HT-29 (cell line): ENCODE results near the gene C4orf33. TPM values are rescaled to one million over a fixed set of nuclear protein-coding genes. Genes with fewer than 3 reads are reported as not detected.
A peak's percentile ranks its signal among the peaks of the same experiment; 100 is the strongest.
"Not testable (repeated sequence)": the region's sequence is repeated elsewhere in the genome, so short reads cannot be mapped to it uniquely, and the experiment has no call there.

Experiments used
- DNase-seq: peaks from one replicate; pipeline ENCODE4 v3.0.0-alpha.2; 2015; ENCODE audit warnings: low spot score
- total RNA-seq: library from RNA; depleted of rRNA; stranded (reverse); fragments of >200 nt; shearing (Covaris generic); gene quantifications from 2 replicates; pipeline ENCODE4 v1.2.3, GENCODE V29; 2014; rRNA removed

C4orf33 gene
- total RNA-seq, 1 experiment from 2014 or later: 3.3 TPM

DNA sequence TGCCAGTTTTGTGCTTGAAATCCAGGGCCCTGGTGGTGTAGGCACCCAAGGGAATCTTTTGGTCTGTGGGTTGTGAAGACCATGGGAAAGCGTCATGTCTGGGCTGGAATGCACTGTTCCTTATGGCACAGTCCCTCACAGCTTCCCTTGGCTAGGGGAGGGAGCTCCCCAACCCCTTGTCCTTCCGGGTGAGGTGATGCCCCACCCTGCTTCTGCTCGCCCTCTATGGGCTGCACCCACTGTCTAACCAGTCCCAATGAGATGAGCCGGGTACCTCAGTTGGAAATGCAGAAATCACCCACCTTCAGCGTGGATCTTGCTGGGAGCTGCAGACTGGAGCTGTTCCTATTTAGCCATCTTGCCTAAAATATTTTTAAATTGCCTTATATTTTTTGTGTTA is 30.7 kb downstream of the C4orf33 start:
- not testable (repeated sequence) for DNase-seq

DNA sequence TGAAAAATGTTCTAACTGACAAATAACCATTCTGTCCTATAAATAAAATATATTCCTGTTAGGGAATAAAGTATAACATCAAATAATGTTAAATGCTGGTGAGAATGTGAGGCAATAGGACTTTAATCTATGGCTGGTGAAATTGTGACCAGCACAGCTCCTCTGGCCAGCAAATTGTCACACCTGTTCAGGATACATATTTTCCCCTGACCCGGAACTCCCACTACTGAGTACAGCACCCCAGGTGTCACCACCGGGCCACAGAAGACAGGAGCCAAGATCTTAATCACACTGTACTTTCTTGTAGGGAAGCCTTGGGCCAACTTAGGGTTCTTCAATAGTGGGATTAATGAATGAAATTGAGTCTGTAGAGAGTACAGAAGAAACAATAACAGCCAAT is 33.2 kb downstream of the C4orf33 start:
- DNase-seq: no peak

DNA sequence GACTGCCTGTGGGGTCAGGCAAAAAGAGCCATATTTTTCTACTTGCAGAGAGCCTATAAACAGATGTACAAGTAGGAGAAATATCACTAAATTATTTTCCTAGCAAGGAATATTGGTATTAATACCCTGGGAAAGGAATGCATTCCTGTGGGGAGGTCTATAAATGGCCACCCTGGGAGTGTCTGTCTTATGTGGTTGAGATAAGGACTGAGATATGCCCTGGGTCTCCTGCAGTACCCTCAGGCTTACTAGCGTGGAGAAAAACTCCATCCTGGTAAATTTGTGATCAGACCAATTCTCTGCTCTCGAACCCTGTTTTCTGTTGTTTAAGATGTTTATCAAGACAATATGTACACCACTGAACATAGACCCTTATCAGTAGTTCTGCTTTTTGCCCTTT is 35.4 kb downstream of the C4orf33 start:
- DNase-seq: no peak

DNA sequence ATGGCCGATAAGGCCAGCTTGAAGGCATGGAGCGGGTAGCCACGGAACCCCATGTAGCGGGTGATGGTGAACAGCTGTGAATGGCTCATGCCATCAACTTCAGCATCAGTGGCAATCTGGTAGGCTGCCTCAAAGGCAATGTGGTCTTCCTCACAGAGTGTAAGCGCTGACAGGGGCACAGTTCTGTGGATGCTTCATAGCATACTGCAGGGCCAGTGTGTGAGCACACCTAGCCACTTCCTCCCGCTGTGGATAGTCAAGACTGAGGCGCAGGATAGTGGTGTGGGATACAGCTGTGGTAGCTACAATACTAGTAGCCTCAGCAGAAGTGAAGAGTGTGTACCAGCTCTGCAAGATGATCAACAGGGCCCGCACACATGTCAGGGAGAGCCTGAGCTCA is 40.5 kb downstream of the C4orf33 start:
- no peak for DNase-seq

DNA sequence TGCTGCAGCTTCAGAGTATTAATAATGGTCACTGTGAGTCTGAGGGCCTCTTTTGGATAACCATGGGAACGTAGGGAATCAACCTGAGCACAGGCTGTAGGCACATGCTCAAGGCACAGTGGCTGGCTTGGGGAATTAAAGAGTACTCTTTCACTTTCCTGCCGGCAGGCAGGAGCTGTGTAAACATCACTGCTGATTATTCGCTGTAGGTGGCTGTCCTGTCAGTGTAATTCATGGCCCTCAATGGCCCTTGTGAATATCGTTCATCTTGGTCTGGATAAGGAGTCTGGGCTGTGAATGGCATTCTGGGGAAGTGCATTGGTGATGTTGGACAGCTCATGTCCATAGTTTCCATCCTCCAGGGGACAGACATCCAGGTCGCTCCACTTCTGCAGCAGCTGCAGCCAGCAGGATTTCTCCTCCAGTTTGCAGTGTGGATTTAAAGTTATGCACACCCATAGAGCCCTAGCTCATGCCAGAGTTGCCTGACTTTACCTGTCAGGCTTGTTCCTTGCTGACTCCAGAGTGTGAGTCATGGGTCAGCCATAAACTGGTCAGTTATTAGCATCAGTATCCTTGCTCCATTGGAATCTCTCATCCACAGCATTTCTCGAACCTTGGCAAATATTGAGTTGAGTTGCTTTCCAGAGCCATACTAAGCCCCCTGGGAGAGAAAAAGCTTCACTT is 43.0 kb downstream of the C4orf33 start:
- DNase-seq: peak; percentile 15

DNA sequence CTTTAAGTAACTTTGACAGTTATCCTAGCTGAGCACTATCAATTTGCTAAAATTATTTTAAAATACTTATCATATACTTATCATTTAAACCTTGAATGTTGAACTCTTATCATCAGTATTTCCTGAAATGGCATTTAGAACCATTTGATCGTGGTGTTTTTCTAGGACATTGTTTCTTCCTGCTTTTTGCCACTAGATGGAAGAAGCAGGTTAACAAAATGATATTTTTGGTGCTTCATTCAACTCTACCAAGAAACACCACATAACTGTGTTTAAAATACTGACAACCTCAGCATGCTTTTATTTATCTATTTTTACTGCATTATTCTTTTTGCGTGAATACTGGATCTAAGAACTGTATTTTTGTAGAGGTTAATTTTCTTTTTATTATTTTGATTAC is 44.6 kb downstream of the C4orf33 start:
- no peak for DNase-seq

DNA sequence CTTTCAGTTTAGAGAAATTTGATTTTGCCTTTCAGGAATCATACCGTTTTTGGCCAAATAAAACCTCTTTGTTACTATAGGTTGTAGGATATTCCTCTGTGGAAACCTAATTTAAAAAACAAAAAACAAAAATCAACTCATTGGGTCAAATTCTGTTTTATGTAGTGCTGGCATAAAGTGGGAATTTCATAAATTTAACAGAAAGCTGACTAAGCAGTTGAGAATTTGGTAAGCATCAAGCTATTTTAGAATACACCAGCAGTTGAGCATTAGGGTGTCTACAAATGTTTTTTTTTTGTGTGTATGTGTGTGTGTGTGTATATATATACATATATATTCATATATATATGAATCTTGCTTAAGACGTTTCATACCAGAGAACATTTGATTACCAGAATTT is 47.4 kb downstream of the C4orf33 start:
- DNase-seq: no peak

DNA sequence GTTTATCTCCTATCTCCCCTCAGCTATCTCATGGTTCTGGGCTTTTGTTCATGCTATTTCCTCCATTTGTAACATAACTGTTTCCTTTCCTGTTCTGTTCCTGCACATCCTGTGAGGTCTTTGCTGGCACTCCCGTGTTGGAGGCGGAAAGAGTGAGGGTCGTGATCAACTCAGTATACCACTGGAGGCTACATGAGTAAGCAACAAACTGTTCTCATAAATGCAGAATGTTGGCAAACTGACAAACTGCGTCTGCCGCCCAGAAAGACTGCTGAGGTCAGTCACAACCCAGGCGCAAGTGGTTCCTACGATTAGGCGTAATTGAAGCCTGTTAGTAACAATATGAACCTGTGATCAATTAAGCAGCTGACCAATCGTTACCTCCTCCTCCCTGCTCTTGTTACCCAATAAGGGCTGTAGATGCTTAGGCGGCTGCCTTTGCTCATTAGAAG is 48.8 kb downstream of the C4orf33 start:
- DNase-seq: no peak

DNA sequence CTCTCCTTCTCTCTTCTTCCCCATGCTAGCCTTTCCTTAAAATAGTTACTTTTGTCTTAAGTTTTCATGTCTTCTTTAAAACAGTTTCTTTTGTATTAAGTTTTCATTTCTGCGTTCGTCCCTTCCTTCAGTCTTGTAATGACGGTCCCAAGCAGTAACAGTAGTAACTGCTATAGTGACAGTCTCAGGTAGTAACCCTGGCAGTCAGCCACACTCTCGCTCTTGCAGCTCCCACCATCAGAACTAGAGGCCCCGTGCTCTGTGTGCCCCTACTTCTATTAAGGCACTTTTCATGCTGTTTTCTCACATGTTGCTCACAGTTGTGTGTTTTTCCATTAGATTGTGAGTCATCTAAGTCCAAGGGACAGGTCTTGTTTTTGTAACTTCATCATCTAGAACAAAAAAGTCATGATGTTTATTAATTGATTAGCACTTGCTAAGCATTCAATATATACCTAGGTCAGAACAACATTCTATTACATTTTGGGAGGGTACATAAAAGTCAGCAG is 49.3 kb downstream of the C4orf33 start:
- no peak for DNase-seq

DNA sequence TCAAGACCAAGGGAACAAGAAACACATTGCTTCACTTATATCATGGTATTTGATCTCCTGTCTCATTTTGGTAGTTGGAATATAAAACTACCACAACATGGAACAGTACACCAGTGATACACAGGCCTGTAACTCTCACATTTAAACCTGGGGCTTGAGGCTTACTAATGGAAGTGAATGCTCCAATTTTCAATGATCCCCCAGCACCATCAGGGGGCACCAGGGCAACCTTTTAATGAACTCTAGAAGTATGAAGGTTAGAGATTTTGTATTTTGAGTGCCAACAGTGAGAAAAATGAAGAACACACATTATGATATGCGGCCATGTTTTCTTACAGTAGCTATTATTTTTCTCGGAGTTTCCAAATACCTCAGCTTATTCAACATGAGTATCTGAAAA is 50.7 kb downstream of the C4orf33 start:
- no peak for DNase-seq

DNA sequence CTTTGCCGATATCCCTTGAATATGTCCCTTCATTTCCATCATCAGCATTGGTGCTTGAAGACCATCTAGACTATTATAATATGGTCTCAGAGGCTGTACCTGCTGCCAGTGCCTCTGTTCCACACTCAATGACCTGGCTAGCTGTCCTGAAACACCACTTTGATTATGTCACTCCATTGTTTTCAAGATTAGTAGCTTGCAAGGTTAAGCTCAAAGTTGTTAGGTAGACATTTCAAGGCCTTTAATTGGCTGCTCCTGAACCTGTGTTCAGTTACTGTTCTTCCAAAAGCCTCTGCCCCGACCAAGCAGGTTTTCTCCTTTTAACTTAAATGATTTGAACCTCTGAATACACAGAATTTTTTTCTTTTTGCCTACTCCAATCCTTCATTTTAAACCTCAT is 52.9 kb downstream of the C4orf33 start:
- no peak for DNase-seq

DNA sequence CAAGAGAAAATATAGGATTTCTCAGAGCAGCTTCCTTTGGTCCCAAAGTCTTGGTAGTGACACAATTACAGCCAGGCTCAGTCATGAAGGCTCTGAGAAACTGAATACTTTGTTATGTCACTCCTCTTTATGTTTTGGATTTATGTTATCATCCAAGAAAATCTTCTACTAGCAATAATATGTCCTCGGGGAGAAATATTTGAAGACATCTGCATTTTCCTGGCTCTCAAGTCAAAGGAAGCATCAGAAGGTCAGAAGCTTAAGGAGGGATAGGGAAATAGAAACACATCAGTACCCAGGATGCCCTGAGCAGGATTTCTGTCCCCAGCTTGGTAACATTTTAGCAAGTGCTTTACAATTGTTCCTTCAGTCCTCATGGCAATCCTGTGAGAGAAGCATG is 54.0 kb downstream of the C4orf33 start:
- DNase-seq: no peak

DNA sequence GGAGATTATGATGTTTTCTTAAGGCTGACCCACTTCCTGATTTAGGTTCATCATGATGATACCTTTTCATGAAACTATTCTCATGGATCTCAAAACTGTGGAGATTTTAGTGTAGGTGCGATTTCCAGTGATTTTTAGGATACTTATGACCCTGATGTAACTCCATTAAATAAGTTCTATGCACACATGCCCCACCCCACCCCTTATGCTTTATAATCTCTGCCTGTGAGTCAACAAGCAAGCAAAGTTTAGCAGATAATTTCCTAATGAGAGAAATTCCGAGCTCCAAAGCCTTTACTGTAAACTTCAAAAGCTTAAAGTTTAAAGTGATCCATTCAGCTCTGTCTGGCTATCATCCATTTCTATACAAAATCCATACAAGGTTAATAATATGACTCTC is 56.4 kb downstream of the C4orf33 start:
- DNase-seq: no peak

DNA sequence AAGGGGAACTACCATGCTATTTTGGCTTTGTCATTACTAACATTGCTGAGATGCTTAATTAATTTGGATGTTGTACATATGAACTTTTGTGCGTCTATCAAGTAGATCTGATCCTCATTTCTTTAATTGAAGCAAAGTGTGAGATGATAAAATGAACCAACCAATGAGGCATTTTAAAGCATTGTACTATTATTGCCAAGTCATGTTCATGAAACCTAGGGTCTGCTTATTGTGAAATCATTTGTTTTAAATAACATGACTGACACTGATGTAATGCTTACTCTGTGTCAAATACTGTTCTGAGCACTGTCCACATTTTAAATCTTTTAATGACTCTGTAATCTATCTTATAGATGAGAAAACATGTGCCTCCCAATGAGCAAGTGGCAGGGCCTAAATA is 57.7 kb downstream of the C4orf33 start:
- no peak for DNase-seq

DNA sequence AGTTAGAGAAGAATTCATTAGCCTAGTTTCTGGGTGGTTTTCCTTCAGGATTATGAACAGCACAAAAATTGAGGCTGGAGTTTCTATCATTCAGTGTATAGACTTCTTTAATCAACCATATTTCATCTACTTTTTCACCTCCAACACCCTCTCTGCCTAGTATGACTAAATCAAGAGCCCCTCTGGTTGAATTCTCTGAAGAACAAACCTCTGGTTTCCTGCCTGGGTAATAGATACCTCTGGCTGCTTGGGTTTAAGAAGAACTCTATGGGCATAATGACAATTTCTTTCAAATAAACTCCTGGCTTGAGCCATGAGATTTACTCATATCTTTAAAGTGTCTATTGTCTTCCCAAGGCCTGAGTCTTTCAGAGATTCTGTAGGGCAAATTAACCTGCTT is 66.5 kb downstream of the C4orf33 start:
- DNase-seq: no peak

DNA sequence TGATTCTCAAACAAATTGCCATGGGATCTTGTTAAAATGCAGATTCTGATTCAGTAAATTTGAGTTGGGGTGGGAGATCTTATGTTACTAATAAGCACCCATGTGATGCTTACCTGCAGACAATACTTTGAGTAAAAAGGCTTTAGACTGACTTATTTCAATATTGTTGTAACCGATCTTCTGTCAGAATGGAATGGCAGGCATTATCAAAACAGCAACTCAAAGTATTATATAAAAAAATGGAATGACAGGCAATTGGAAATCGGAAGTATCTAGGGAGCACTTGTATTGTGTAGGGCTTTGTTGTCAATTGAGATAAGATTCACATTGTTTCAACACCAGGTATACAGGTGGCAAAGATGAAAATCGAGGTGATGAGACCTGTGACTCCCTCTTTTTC is 67.5 kb downstream of the C4orf33 start:
- no peak for DNase-seq

DNA sequence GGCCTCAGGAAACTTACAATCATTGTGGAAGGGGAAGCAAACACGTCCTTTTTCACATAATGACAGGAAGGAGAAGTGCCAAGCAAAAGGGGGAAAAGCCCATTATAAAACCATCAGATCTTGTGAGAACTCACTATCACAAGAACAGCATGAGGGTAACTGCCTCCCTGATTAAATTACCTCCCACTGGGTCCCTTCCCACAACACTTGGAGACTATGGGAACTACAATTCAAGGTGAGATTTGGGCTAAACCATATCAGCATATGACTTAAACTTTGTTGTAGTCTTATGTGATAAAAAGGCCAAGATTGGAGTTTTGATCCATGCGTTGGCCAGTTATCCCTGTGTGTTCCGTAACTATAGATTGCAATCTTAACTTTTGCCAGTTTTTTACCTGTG is 68.3 kb downstream of the C4orf33 start:
- DNase-seq: no peak

Other genes with a start within 250 kb of the C4orf33 start
- 12.5 and 12.7 TPM in 2 replicates for gene SCLT1, start 2.6 kb upstream of the C4orf33 start, total RNA-seq